H1 (cell line): ENCODE measurements around the gene CSH1. TPM values are rescaled to one million over a fixed set of nuclear protein-coding genes. Genes with fewer than 3 reads are reported as not detected.

Experiments used
- CBX5 ChIP-seq: fragments of 300-800, 300-1000 bp; sonication (generic); IDR thresholded peaks from 2 replicates; pipeline ENCODE4 v1.7.1; 2016; ENCODE audit warnings: antibody characterized with exemption, low read length, low read depth
- PHF8 ChIP-seq: fragments of 200-600 bp; sonication (generic); conservative IDR thresholded peaks from 2 replicates; pipeline ENCODE4 v1.7.1; 2012; ENCODE audit warnings: low read depth, mild to moderate bottlenecking, inconsistent platforms, low read length, moderate library complexity
- ZNF274 ChIP-seq: IDR thresholded peaks from 2 replicates; pipeline ENCODE4 v1.7.0; 2012; ENCODE audit warnings: low read length, borderline replicate concordance; ENCODE audit errors: extremely low read depth
- polyA plus RNA-seq, 7 experiments: library from polyadenylated mRNA; depleted of rRNA in 3 of 7; stranded (reverse) in 5 of 7; unstranded in 2 of 7; fragments of >200 nt in 5 of 7; fragments of 200-250 nt in 2 of 7; gene quantifications; 1 replicate in 5 of 7; 2 replicates in 1 of 7; 4 replicates in 1 of 7; pipeline versions ENCODE4 v1.2.1 to v1.2.3, GENCODE V29; 2011 to 2013; ENCODE audit warnings: missing spikeins in 2 of 7, mixed read lengths in 2 of 7
- total RNA-seq: library from RNA; stranded (reverse); fragmentation: NEBNext Ultra II Directional; extraction: Animal tissue kit (Norgen Biotek cat#: 25700); gene quantifications from 2 replicates; pipeline ENCODE4 v1.2.1, GENCODE V29; 2021
- TF ChIP-seq, protein P1 (sequence below): fragments of 300-600 bp; sonication (generic); IDR thresholded peaks from 2 replicates; pipeline ENCODE4 v1.7.1; 2012; ENCODE audit warnings: low read length, moderate library complexity, mild to moderate bottlenecking, inconsistent platforms; ENCODE audit not compliant: insufficient replicate concordance

Gene CSH1
- total and polyA plus RNA-seq, 2 of the 8 experiments (the other 6 are each of a cell fraction or from before 2014, with no cell fraction given), result 0.12 TPM; not detected in 1

GRCh38 chr17:63928966-63929695 lies 32.8 kb upstream of the CSH1 start (continued):
- TF ChIP-seq, protein P1, sequence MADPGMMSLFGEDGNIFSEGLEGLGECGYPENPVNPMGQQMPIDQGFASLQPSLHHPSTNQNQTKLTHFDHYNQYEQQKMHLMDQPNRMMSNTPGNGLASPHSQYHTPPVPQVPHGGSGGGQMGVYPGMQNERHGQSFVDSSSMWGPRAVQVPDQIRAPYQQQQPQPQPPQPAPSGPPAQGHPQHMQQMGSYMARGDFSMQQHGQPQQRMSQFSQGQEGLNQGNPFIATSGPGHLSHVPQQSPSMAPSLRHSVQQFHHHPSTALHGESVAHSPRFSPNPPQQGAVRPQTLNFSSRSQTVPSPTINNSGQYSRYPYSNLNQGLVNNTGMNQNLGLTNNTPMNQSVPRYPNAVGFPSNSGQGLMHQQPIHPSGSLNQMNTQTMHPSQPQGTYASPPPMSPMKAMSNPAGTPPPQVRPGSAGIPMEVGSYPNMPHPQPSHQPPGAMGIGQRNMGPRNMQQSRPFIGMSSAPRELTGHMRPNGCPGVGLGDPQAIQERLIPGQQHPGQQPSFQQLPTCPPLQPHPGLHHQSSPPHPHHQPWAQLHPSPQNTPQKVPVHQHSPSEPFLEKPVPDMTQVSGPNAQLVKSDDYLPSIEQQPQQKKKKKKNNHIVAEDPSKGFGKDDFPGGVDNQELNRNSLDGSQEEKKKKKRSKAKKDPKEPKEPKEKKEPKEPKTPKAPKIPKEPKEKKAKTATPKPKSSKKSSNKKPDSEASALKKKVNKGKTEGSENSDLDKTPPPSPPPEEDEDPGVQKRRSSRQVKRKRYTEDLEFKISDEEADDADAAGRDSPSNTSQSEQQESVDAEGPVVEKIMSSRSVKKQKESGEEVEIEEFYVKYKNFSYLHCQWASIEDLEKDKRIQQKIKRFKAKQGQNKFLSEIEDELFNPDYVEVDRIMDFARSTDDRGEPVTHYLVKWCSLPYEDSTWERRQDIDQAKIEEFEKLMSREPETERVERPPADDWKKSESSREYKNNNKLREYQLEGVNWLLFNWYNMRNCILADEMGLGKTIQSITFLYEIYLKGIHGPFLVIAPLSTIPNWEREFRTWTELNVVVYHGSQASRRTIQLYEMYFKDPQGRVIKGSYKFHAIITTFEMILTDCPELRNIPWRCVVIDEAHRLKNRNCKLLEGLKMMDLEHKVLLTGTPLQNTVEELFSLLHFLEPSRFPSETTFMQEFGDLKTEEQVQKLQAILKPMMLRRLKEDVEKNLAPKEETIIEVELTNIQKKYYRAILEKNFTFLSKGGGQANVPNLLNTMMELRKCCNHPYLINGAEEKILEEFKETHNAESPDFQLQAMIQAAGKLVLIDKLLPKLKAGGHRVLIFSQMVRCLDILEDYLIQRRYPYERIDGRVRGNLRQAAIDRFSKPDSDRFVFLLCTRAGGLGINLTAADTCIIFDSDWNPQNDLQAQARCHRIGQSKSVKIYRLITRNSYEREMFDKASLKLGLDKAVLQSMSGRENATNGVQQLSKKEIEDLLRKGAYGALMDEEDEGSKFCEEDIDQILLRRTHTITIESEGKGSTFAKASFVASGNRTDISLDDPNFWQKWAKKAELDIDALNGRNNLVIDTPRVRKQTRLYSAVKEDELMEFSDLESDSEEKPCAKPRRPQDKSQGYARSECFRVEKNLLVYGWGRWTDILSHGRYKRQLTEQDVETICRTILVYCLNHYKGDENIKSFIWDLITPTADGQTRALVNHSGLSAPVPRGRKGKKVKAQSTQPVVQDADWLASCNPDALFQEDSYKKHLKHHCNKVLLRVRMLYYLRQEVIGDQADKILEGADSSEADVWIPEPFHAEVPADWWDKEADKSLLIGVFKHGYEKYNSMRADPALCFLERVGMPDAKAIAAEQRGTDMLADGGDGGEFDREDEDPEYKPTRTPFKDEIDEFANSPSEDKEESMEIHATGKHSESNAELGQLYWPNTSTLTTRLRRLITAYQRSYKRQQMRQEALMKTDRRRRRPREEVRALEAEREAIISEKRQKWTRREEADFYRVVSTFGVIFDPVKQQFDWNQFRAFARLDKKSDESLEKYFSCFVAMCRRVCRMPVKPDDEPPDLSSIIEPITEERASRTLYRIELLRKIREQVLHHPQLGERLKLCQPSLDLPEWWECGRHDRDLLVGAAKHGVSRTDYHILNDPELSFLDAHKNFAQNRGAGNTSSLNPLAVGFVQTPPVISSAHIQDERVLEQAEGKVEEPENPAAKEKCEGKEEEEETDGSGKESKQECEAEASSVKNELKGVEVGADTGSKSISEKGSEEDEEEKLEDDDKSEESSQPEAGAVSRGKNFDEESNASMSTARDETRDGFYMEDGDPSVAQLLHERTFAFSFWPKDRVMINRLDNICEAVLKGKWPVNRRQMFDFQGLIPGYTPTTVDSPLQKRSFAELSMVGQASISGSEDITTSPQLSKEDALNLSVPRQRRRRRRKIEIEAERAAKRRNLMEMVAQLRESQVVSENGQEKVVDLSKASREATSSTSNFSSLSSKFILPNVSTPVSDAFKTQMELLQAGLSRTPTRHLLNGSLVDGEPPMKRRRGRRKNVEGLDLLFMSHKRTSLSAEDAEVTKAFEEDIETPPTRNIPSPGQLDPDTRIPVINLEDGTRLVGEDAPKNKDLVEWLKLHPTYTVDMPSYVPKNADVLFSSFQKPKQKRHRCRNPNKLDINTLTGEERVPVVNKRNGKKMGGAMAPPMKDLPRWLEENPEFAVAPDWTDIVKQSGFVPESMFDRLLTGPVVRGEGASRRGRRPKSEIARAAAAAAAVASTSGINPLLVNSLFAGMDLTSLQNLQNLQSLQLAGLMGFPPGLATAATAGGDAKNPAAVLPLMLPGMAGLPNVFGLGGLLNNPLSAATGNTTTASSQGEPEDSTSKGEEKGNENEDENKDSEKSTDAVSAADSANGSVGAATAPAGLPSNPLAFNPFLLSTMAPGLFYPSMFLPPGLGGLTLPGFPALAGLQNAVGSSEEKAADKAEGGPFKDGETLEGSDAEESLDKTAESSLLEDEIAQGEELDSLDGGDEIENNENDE, result no peak
- no peak for TF ChIP-seq PHF8
- no peak for TF ChIP-seq ZNF274
- TF ChIP-seq CBX5, result no peak
- TF ChIP-seq, all 59 proteins: peak for 0
